GM19351 (cell line): ENCODE data around the gene UBAP1L.
"Not testable (repeated sequence)": the region's sequence is repeated elsewhere in the genome, so short reads cannot be mapped to it uniquely, and the experiment has no call there.

Experiments
- ATAC-seq: cut with Tn5 transposase; IDR thresholded peaks from one replicate; pipeline ENCODE4 v1.9.1; 2021; ENCODE audit warnings: mild to moderate bottlenecking, moderate library complexity; ENCODE audit not compliant: unreplicated experiment

UBAP1L gene

DNA sequence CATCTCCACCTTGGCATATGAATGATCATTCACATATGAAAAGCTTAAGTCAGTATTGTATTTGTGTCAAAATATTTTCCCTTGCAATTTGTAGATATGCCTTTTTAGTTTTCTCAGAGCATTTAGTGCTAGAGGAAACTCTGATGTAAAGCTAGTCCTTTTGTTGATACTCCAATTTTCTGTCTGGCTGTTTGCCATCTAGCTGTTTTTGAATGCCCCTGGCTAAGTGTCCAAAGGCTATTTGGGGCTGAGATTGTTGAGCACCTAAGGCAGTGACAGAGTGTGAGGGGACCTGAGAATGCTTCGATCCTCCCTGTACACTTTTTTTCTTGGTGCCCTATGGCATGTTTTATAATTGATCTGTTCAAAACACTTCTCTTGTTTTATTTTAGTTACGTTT lies 66.8 kb downstream of the UBAP1L start:
- ATAC-seq = no peak

DNA sequence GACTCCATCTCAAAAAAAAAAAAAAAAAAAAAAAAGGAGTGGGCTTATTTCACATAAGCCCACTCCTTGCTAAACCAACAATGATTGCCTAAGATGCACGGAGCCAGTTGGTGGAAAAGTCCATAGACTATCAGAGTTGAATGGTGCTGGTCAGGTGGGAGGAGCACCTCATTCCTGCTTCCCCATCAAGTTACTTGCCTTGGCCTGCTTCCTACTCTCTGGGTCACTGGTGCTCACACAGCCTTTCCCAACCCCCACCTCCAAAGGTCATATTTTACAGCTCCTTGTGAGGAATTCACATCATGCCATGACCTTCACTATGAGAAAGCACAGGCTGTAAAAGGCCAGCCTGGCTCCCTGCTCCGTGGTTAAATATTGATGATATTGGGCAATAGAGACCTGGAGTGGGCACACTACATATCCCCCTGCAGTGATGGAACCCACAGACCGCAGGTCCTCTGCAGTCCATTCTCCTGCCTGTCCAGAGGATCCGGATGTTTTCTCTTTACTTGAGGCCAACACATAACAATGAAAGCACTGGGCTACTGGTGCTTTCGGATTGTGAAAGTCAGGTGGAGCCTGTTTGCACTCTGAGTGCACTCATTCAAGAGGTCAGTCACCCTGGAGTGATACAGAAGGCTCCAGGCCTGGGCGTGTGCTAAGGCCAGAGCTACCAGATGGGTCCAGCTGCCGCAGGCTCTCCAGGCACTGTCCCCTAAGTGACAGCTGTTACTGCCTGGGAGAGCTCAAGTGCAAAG lies 70.1 kb downstream of the UBAP1L start, which contains the start of gene SLC51B:
Gene SLC51B (plus strand): TSS at position 664 of the 758 bp plus-strand sequence. CDS start 4,618 bp downstream, outside the sequence.
- no peak for ATAC-seq

DNA sequence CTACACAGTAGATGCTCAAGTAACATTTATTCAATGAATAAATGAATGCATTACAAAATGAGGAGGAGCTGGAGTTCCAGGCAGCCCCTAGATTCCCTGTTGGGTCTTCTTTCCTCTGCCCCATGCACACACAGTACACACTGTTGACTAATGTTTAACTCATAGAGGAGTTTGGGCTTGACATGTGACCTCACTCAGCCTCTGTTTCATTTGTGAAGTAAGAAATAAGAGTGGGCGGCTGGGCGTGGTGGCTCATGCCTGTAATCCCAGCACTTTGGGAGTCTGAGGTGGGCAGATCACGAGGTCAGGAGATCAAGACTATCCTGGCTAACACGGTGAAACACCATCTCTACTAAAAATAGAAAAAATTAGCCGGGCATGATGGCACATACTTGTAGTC lies 70.8 kb downstream of the UBAP1L start:
- ATAC-seq = not testable (repeated sequence)

DNA sequence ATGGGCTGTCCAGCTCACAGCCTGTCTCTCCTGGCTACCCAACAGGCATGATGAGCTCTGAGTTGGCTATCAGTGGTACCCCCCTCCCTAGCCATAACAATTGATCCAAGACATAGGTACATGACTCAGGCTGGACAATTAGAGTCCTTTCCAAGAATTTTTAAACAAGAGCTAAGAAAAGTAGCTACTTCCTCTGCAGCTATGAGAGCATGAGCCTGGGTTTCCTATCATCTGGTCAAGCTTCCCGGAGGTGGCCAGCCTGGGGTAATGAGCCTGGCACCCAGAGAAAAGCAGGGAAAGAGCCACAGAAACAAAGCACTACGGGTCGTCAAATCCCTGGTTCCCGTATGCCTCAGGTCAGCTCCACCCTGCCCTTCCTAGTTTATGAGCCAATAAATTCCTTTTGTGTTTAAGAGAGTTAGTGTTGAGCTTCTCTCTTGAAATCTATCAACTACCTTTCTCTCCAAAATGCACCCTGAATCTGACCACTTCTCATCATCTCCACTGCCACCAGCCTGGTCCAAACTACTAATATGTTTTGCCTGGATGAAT lies 72.1 kb downstream of the UBAP1L start:
- ATAC-seq = no peak
